ENCODE measurements around the gene CLCNKB. TPM values are rescaled to one million over a fixed set of nuclear protein-coding genes. Genes with fewer than 3 reads are reported as not detected.

The CLCNKB gene
- total RNA-seq, 1 donor from 2014 or later: not detected

- no peaks in the 10 kb centered on the region for H3K27me3 ChIP-seq
- H3K36me3 ChIP-seq: no peaks in the 10 kb centered on the region
- intact Hi-C loops (cut with DNase I): no loop called here
- no peak overlapping the region for H3K27ac ChIP-seq
- DNase-seq (ENCODE audit: low spot score in 2 of 2): no peak
- H3K4me3 ChIP-seq: no peak overlapping the region
- TF ChIP-seq, protein P1, sequence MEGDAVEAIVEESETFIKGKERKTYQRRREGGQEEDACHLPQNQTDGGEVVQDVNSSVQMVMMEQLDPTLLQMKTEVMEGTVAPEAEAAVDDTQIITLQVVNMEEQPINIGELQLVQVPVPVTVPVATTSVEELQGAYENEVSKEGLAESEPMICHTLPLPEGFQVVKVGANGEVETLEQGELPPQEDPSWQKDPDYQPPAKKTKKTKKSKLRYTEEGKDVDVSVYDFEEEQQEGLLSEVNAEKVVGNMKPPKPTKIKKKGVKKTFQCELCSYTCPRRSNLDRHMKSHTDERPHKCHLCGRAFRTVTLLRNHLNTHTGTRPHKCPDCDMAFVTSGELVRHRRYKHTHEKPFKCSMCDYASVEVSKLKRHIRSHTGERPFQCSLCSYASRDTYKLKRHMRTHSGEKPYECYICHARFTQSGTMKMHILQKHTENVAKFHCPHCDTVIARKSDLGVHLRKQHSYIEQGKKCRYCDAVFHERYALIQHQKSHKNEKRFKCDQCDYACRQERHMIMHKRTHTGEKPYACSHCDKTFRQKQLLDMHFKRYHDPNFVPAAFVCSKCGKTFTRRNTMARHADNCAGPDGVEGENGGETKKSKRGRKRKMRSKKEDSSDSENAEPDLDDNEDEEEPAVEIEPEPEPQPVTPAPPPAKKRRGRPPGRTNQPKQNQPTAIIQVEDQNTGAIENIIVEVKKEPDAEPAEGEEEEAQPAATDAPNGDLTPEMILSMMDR (IDR thresholded peaks at IDR 0.05): no peak
- H3K9me3 ChIP-seq: no peaks in the 10 kb centered on the region
- no peaks in the 10 kb centered on the region for H3K4me1 ChIP-seq
Measured at GRCh38 chr1:16099412-16099811, 55.8 kb downstream of the CLCNKB start.

DNA sequence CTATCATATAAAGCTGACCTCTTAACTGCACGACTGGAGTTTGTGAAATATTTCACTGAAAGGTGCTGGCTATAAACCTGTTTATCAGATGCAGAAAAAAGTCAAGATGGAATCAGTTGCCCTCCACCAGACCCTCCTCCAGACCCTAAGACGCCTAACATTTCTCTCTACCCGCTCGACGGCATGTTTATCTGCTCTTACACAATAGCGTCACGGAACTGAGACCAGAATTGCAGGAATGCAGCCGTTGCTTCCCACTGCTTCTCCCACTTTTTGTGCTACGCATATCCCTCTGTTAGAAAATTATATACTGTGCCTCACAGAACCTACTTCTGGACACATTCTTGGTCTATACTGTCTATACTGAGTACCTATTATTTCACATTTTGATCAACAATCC lies 58.0 kb downstream of the CLCNKB start:
- H3K27me3 ChIP-seq: no peaks in the 10 kb centered on the region
- no peaks in the 10 kb centered on the region for H3K9me3 ChIP-seq
- intact Hi-C loops (cut with DNase I): no loop called here
- TF ChIP-seq, protein P1 (IDR thresholded peaks at IDR 0.05): no peak
- H3K4me3 ChIP-seq: no peak overlapping the region
- DNase-seq (ENCODE audit: low spot score in 2 of 2): no peak
- no peaks in the 10 kb centered on the region for H3K4me1 ChIP-seq
- H3K27ac ChIP-seq: no peak overlapping the region
- H3K36me3 ChIP-seq: no peaks in the 10 kb centered on the region

Other genes with a start within 250 kb of the CLCNKB start
- not detected for gene UQCRHL, start 236.1 kb upstream of the CLCNKB start, total RNA-seq
- gene SPEN, start 196.1 kb upstream of the CLCNKB start, total RNA-seq: 53.9 TPM
- gene ZBTB17, start 67.7 kb upstream of the CLCNKB start, total RNA-seq: 155 TPM
- not detected for gene SRARP, start 39.5 kb upstream of the CLCNKB start, total RNA-seq
- 191 TPM for gene HSPB7, start 25.7 kb upstream of the CLCNKB start, total RNA-seq
- not detected for gene CLCNKA, start 21.7 kb upstream of the CLCNKB start, total RNA-seq
- 0.21 TPM for gene FAM131C, start 29.9 kb downstream of the CLCNKB start, total RNA-seq
- 42.7 TPM for gene EPHA2, start 112.3 kb downstream of the CLCNKB start, total RNA-seq
- gene ARHGEF19, start 168.9 kb downstream of the CLCNKB start, total RNA-seq: 1.5 TPM
- gene CPLANE2, start 193.4 kb downstream of the CLCNKB start, total RNA-seq: not detected